GM12874 (cell line): ENCODE data around the gene RPP14.

Experiments used
- CTCF ChIP-seq: IDR thresholded peaks from 2 replicates; pipeline ENCODE4 v1.5.1; 2011; ENCODE audit warnings: low read depth, mild to moderate bottlenecking, control low read depth, low read length, moderate library complexity; ENCODE audit not compliant: insufficient read depth

Gene RPP14

DNA sequence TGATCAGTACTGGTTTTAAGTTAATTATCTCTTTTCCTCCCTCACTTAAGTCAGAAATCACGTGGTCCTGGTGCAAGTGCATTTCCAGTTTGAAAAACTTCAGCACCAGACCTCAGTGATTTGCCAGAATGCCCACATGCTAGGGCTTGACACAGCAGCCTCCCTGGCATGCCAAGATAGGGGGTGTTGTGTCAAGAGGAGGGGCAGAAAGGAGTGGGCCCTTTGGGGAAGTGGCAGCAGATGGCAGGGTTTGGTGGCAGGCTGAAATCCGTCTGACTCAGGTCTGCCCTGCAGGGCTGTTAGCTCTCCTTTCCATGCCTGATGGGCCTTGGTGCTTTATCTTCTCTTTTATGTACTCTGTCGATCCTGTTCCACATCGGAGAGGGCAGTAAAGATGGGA, 50.0 kb downstream of the RPP14 start:
- TF ChIP-seq CTCF = no peak

GRCh38 chr3:58357402-58357801, 51.4 kb downstream of the RPP14 start:
- no peak for TF ChIP-seq CTCF

DNA sequence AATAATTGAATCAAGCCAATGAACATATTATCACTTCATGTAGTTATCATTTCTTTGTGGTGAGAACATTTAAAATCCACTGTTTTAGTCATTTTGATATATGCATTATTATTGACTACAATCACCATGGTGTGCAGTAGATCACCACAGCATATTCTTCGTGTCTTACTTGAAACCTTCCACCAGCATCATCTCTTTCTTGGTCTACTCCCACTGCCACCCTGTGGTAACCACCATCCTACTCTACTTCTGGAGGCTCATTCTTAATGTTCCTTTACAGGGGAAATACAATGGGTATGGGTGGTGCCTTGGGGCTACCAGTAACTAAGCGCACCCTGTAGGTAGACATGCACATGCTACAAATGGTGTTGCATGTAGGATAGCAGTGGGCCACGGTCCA, 52.0 kb downstream of the RPP14 start:
- no peak for TF ChIP-seq CTCF

DNA sequence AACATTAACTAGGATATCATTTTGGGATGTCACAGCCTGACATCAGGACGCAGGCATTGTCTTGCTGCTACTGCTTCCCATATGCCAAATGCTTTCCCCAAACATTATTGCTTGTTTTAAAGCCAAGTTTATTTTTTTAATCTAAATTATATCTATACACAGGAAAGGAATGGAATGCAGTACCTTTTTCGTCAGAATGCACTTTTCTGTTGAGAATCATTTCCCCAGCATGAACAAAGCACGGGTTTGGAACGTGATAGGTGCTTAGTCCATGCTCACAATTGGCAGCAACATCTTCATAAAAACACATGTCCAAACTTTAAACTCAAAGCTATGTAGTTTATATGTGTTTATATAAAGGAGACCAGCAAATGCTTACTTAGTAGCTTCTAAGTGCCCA, 52.8 kb downstream of the RPP14 start:
- TF ChIP-seq CTCF = no peak

DNA sequence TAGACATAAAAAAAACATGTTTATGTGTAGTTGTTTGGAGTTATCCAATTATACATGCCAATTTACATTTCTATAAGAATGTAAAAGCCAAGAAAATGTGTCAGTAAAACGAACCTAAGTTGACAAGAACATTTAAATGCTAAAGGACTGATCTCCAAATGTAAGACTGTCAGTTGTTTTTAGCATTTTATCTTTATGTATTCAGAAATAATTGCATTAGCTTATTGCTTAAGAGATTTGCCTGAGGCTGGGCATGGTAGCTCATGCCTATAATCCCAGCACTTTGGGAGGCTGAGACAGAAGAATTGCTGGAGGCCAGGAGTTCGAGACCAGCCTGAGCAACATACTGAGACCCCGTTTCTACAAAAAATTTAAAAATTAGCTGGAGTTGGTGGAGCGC, 53.6 kb downstream of the RPP14 start:
- TF ChIP-seq CTCF = no peak

GRCh38 chr3:58361866-58362265, 55.8 kb downstream of the RPP14 start:
- TF ChIP-seq CTCF = no peak

DNA sequence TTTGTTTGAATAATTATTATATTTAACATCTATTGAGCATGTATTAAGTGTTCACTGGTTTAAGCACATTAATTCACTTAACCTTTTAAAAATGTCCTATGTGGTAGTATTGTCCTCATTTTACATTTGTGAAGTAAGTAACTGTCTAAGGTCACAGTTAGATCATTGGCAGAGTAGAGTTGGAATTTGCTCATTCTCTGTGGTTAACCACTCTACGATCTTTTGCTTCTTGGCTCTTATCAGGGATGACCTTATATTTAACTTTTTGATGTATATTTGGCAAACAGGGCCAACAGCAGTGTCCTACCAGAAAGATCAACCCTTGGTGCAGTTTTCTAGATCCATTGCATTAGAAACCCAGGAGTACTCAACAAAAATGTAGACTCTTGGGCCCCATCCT, 60.7 kb downstream of the RPP14 start:
- TF ChIP-seq CTCF = no peak

GRCh38 chr3:58369038-58369437, 63.0 kb downstream of the RPP14 start:
- TF ChIP-seq CTCF = no peak
